GM21717 (cell line): Measurements from ENCODE around the gene KLK12.
"Not testable (repeated sequence)": the region's sequence is repeated elsewhere in the genome, so short reads cannot be mapped to it uniquely, and the experiment has no call there.

Source experiments
- ATAC-seq: cut with Tn5 transposase; IDR thresholded peaks from one replicate; pipeline ENCODE4 v1.9.1; 2021; ENCODE audit warnings: mild to moderate bottlenecking, moderate library complexity; ENCODE audit not compliant: unreplicated experiment

Gene KLK12

DNA sequence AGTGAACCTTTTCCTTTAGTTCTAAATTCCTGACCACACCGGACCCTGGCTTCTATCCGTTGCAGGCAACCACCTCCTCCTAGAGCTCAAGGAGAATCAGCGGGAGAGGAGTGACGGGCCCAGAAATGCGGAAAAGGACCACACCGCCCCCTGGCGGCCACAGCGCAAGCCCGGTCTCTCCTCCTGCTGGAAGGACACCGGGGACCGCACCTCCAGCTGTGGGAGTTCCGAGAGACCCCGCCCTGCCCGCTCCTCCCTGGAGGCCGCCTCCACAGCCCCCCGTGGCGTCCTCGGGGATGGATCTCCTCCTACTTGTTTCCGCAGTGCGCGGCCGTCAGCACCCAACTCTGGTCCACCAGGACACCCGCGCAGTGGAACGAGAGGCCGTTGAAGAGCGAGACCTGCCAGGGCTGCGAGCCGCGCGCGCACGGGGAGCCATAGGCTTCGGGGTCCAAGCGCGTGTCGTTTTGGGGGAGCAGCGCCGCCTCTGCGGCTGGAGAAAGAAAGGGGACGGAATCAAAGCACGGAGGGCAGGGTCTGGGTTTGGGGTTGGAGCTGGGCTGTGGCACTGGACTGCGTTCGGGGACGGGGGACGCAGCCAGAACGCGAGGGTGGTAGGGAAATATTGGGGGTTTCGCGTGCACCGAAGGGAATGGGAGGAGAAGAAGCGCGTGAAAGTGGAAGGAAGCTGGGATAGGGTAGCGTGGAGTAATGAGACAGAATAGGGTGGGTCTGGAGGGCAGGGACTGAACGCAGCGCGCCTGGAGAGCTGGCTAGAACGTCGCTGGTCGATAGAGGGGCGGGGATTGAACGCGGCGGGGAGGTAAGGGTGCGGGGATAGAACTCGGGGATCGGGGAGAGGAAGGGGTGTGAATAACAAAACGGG, 17.8 kb downstream of the KLK12 start:
- no peak for ATAC-seq

DNA sequence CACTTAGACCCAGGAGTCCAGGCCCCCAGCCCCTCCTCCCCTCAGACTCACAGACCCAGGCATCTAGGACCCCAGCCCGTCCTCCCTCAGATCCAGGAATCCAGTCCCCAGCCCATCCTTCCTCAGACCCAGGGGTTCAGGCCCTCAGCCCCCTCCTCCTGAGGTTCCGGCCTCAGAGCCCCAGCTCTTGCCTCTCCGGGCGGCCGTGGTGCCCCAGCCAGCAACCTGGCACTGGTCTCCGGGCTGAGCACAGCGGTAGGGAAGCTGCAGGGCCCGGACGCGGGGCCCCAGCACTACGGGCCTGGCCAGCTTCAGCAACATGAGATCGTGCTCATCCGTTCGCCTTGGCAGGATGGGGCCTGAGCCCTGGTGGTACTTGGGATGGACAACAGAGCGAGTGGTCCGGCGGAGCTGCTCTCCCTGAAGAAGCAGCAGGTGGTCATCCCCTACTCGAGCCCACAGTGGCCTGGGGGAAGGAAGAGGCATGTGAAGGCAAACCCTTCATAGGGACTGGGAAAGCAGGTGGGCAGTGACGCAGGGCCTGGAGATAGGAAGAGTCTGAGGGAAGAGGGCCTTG, 19.0 kb downstream of the KLK12 start:
- ATAC-seq: no peak

DNA sequence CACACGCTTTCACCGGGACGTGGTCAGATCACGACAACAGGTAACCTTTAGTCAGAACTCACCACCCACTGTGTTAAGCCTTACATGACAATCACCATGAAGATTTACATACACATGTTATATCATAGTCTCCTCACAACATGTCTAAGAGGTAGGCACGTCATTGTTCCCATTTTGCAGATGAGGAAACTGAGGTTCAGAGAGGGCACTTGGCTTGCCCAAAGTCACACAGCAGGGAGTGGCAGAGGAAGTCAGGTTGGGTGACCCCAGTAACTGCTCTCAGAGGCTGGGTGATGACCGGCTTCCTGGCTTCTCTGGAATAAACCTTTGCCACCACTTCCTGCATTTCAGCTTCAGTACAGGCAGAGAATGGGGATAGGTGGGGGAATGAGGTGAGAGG, 20.6 kb downstream of the KLK12 start:
- ATAC-seq: no peak

DNA sequence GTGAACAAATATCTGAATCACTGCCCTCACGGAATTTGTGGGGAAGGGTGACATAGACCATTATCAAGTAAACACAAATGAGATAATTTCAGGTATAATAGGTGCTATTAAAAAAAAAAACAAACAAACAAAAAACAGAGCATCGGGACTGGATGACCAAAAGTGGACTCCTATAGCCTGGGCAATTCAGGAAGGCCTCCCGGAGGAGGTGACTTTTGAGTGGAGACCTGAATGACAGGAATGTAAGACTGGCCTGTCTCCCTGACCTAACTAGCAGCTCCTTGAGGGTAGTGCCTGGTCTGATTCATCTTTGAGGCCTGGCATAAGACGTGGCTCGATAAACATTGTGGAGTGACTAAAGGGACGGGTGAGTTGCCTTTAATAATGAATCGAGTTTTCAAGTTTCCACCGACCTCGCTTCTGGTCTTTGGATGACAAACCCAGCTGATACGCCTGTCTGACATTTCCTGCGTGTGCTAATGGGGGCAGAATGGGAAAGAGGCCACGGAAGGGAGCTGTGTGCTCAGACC, 22.1 kb downstream of the KLK12 start:
- ATAC-seq: no peak

DNA sequence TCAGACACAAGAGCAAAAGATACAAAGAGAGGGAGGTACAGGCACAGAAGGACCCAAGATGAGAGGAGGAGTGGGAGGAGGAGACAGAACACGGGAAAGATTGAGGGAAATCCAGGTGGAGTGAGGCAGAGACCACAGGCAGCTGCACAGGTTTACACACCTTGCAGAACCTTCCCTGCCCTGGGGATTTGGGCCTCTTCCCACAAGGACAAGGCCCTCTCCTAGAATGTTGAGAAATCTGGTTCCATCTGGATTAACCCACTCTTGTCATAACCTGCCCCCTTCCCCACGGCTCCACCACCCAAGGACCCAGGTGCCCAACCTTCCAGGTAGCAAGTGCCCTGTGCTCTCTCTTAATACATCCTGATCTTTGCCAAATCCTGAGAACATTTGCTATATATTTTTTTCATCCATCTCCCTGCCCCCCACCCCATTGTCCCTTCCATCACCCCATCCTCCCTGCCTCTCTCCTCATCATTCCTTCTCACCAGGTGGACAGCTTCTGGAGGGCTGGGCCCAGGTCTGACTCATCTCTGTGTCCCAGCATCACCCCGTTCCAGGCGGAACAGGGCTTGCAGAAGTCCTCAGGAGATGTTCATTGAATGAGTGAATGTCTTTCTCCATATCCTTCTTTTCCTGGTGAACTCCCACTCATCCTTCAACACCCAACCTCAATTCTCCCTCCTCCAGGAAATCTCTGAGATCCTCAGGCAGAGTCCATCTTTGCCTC, 24.6 kb downstream of the KLK12 start:
- no peak for ATAC-seq

DNA sequence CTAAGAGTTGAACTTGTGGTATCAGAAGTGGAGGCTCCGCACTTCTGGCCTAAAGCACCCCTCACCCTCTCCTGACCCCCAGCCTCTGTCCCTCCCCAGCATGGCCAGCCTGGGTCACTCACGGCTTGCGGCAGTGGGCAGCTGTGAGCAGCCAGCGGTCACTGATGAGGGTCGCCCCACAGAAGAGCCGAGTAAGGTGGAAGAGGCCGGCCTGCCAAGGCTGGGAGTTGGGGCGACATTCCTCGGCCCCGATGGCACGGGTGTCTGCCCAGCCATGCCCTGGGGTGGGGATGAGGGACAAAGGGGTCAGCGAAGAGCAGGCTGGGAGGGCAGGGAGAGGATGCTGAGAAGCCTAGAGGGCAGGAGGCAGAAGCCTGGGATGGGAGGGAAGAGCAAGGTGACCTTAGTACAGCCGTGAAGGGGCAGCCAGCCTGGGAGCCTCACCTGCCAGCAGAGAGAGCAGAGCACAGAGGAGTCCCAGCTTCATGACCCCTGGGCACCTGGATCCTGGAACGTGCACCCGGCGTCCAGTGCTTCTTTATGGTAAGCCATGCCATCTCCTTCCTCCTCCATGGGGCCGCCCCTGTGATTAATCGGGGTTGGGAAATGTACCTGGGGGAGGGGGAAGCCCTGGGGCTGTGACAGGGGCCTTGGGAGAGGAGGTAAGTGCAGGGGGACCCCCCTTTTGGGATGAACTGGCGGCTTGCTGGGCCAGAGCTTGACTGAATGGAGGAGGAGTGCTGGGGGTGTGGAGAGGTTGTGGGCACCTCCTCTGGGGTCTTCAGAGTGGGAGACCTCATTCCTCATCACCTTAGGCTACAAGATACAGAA, 25.5 kb downstream of the KLK12 start:
- no peak for ATAC-seq

DNA sequence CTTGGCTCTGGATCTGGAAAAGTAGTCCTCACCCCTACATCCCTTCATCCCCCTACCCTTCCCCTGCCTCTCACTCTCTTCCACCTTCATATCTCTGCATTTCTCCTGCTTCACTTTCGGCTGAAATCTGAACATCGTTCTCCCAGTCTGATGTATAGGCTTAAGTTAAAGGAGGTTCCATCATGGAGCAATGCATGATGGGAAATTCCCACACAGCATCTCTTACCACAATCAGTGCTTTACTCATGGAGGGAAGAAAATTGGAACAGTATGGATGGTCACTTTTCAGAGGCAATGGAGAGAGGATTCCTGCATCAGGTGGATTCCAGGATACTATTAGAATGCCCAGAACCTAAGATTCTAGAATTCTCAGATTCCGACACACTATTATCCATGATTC, 27.3 kb downstream of the KLK12 start:
- ATAC-seq: no peak

DNA sequence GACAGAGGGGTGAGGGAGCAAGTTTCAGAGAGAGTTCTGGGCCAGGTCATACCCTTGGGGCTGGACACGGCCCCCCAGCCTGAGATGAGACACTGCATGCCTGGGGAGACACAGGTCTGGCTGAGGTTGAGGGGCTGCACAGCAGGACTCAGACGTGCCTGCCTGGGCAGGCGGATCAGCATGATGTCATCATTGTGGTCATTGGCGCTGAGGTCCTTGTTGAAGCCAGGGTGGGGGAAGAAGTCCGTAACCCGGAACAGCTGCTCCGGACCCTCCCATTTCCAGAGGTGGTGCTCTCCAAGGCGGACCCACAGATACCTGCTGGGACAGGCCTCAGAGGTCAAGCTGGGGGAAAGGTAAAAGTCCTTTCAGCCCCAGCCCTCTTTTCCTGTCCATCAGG, 28.4 kb downstream of the KLK12 start:
- ATAC-seq: no peak

DNA sequence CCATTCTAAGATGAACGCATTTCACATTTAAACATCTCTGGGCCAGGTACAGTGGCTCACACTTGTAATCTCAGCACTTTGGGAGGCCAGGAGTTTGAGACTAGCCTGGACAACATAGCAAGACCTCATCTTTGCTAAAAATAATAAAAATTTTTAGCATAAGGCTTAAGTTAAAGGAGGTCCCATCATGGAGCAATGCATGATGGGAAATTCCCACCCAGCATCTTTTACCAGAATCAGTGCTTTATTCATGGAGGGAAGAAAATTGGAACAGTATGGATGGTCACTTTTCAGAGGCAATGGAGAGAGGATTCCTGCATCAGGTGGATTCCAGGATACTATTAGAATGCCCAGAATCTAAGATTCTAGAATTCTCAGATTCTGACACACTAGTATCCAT, 29.6 kb downstream of the KLK12 start:
- no peak for ATAC-seq

DNA sequence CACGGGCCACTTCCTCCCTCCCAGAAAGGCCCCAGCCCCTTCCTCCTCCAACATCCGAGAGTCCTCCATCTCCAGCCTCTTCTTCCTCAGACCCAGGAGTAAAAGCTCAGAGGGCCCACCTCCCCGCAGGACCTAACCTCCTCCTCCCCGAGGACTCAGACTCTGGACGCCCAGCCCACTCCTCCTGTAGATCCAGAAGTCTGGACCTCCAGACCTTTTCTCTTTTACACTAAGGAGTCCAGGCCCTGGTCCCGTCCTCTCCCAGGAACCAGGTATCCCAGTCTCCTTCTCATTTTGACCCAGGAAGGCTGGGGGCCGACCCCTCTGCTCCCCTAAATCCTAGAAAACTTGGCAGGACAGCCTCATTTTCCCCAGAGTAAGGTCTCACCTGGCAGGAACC, 31.5 kb downstream of the KLK12 start:
- ATAC-seq: no peak

DNA sequence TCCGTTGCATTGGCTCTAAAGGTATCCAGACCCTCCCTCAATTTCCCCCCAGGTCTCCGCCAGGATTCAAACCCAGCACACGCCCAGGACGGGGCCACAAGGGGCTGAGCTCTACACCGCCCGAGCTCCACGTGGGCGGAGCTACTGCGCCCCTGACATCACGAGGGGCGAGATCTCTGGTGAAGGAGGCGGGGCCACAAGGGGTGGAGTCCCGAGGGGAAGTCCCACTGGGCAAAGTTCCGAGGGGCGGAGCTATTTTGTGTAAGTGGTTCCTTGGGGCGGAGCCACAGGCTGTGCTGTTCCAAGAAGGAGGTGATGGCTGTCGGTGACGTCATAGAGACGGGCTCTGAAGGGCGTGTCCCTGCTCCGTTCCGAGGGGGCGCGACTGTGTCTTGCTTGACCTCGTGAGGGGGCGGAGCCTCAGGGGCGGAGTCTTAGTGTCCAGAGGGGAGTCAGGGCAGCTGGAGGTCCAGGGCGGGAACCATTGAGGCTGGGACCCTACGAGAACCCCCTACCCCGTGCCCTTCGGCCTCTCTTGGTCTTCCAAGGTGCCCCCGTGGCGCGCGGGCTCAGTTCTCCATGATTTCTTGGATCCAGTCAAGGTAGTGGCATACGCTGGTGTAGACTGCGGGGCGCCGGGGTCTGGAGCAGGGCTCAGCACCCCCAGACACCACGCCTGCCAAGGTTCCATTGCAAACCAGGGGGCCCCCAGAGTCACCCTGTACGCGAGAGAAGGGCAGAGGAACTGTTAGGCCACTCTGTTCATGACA, 32.1 kb downstream of the KLK12 start:
- ATAC-seq: no peak

DNA sequence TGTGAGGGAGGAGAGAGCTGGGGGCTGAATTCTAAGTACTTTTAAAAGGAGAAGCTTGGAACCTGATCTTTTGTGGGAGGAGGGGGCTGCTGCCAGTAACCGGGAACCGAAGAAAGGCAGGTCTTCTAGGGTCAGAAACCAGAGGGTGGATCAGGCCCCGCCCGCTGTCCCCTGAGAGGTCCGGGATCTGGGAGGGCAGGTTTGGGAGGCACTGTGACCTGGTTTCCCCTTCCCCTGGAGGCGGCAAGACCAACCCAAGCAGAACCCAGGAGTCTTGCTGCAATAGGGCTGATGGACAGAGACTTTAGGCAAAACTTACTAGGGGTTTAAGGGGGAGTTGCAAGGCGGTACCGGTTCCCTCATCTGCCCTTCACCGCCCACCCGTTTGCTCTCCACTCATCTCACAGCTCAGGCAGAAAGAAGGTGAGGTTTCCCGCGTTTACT, 32.7 kb downstream of the KLK12 start:
- no peak for ATAC-seq

DNA sequence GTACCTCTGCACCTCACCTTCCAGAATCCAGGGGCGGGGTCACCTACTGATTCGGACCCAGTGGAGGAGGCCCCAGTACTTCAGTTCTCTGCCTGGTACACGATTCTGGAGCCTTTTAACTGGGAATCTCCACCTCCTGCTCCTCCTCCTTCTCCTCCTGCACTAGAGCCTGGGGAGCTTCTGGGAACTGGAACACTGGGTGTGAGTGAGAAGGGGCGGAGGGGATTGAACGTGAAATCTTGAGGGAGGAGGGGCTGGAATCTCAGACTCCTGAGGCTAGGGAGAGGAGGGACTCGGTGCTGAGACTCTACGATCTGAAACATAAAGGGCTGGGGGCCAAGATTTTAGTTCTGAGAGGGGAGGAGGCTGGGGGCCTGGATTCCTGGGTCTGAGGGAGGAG, 33.3 kb downstream of the KLK12 start, which contains the start of gene KLK8:
Gene KLK8 (minus strand): TSS at position 90 of the 400 bp plus-strand sequence. CDS start 437 bp downstream, outside the sequence.
- no peak for ATAC-seq

DNA sequence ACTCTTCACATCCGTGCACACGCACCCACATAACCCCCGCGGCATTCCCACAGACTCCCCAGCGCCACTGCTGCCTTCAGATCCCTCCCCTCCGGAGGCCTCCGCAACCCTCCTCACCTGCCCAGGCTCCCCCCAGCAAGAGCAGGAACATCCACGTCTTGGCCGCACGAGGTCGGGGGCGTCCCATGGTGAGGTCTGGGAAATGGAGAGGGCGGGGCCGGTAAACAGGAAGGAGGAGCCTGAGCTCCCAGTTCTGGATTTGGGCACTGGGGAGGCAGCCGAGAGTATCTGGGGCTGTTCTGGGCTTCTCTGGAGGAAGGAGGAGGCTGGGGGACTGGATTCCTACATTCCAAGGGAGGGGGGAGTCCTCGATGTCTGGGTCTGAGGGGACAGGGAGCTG, 33.8 kb downstream of the KLK12 start:
- ATAC-seq: no peak

DNA sequence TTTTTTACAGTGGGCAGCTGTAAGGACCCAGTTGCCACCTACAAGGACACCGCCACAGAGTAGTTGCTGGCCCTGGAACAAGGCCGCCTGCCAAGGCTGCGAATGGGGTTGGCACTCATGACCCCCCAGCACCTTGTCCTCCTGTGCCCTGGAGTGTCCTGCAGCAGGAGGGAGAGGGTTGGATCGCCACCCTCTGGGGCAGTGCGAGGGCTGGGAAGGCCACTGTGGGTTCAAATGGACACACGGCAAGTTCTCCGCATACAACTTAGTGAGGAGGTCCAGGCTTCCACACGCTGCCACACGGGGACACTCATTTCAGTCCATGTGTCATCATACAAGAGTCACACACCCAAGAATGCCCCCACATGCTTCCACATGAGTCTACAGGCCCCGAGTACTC, 34.4 kb downstream of the KLK12 start:
- no peak for ATAC-seq

DNA sequence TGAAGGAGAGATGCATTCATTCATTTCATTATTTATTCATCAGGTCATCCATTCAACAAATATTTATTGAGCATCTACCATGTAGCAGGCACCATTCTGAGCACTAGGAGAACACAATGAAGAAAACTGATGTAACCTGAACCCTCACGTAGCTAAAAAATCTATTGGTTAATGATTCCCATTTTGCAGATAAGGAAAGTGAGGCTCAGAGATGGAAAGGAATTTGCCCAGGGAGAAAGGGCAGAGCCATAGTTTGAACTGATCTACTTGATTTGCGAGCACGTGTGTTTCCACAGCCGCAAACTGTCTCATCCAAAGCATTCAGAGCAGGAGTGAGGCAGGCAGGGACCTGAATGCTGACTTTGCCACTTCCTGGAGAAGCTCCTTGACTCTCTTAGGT, 36.1 kb downstream of the KLK12 start:
- no peak for ATAC-seq

DNA sequence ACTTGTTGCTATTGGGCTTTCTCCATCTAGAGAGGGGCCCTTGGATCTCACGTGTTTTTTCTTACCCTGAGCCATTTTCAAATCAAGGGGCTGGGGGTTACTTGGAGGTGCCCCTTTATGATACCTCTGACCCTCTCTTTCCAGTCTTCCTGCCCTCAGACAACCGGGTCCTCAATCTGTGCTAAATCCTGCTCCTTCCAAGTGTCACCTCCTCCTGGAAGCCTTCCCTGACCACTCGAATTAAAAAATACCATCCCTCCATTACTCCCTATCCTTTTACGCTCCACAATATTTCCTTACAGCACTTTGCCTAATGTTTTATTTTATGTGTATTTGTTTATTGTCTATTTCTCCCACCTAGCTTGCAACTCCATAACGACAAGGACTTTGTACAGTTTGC, 36.7 kb downstream of the KLK12 start:
- ATAC-seq: no peak

DNA sequence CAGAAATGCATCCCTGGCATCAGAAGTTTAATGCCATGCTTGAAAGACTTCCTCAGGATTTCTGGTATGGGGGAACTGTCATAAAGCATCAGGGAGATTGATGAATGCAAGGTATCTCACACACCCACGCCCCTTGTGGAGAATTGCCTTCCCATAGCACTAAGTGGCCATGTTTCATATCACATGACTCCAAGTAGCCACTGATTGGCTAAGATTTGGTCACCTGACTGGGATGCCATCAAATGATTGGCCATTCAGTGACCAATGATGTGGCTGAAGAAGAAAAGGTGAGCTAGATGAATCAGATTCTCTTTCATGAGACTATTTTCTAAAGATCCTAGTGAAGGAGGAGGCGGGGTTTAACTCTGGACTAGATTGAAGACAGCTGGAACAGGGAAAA, 40.7 kb downstream of the KLK12 start:
- ATAC-seq: no peak

DNA sequence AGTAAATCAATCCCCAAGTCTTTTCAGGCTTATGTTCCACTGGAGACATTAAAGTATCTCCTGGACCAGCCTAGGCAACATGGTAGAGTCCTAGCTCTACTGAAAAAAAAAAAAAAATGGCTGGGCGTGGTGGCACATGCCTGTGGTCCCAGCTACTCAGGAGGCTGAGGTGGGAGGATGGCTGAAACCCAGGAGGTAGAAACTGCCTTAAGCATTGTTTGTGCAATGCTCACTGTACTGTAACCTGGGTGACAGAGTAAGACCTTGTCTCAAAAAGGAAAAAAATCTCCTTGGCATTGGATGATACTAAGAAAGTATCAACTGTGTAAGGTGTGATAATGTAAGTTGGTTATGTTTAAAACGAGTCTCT, 42.2 kb downstream of the KLK12 start:
- no peak for ATAC-seq

DNA sequence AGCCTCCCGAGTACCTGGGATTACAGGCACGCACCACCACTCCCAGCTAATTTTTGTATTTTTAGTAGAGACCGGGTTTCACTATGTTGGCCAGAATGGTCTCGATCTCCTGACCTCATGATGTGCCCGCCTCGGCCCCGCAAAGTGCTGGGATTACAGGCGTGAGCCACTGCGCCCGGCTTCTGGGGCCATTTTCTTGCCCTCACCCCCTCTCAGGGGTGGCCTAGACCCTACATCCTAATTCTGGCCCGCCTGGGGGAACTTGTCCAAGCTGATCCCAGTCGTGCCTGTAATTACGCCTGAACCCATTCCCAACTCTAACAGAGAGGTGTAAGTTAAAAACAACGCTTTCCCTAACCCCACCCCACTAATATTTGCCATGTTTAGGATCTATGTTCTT, 50.4 kb downstream of the KLK12 start:
- ATAC-seq: not testable (repeated sequence)
